ENCODE results near the gene AADAT. TPM values are rescaled to one million over a fixed set of nuclear protein-coding genes. Genes with fewer than 3 reads are reported as not detected.

The AADAT gene
- total and polyA plus RNA-seq, 12 donors = 0.76 to 7.7 (median 2.5) TPM

GRCh38 chr4:170040031-170040680 lies 49.6 kb downstream of the AADAT start:
- no peaks in the 10 kb centered on the region for H3K9me3 ChIP-seq (replicated peaks in 1 of 3)
- WGBS, 4 donors = 77 to 90% (median 84%) methylated on average over 11 to 12 of the region's 12 CpGs
- TF ChIP-seq POLR2A (IDR thresholded peaks at IDR 0.05) = no peak
- TF ChIP-seq CTCF (IDR thresholded peaks at IDR 0.05) = no peak
- H3K27me3 ChIP-seq = no peaks in the 10 kb centered on the region
- H3K4me1 ChIP-seq (replicated peaks in 1 of 2) = no peaks in the 10 kb centered on the region
- no peak overlapping the region for H3K4me3 ChIP-seq
- H3K27ac ChIP-seq = no peak overlapping the region
- H3K36me3 ChIP-seq (replicated peaks in 1 of 2) = no peaks in the 10 kb centered on the region
- intact Hi-C loops (cut with DNase I) = loop anchor here (5.0 to 10.0 kb wide), 2 partner anchors 233 to 425 kb away; partner anchors contain the start of gene NEK1 (in 1 of the 2)
- DNase-seq = no peak

- no peak overlapping the region for H3K27ac ChIP-seq
- no peak overlapping the region for H3K4me3 ChIP-seq
- intact Hi-C loops (cut with DNase I) = no loop called here
- H3K4me1 ChIP-seq (replicated peaks in 1 of 2) = no peaks in the 10 kb centered on the region
- no peak for DNase-seq
- WGBS, 4 donors = 43 to 59% (median 44%) methylated on average over 4 of the region's 4 CpGs
- H3K36me3 ChIP-seq (replicated peaks in 1 of 2) = no peaks in the 10 kb centered on the region
- no peak for TF ChIP-seq POLR2A (IDR thresholded peaks at IDR 0.05)
- no peak for TF ChIP-seq CTCF (IDR thresholded peaks at IDR 0.05)
- H3K27me3 ChIP-seq = no peaks in the 10 kb centered on the region
- H3K9me3 ChIP-seq (replicated peaks in 1 of 3) = no peaks in the 10 kb centered on the region
Observed at GRCh38 chr4:170038769-170039168, 51.0 kb downstream of the AADAT start.

GRCh38 chr4:170038232-170038631 lies 51.5 kb downstream of the AADAT start:
- H3K27me3 ChIP-seq = no peaks in the 10 kb centered on the region
- H3K9me3 ChIP-seq (replicated peaks in 1 of 3) = no peaks in the 10 kb centered on the region
- WGBS, 4 donors = 74 to 82% (median 80%) methylated on average over 7 of the region's 7 CpGs
- TF ChIP-seq CTCF (IDR thresholded peaks at IDR 0.05) (no peak), POLR2A (IDR thresholded peaks at IDR 0.05) (no peak)
- intact Hi-C loops (cut with DNase I) = no loop called here
- H3K4me1 ChIP-seq (replicated peaks in 1 of 2) = no peaks in the 10 kb centered on the region
- H3K4me3 ChIP-seq = no peak overlapping the region
- H3K27ac ChIP-seq = no peak overlapping the region
- no peaks in the 10 kb centered on the region for H3K36me3 ChIP-seq (replicated peaks in 1 of 2)
- DNase-seq = no peak

GRCh38 chr4:170037481-170037880 lies 52.3 kb downstream of the AADAT start:
- TF ChIP-seq CTCF (IDR thresholded peaks at IDR 0.05) = no peak
- TF ChIP-seq POLR2A (IDR thresholded peaks at IDR 0.05) = no peak
- intact Hi-C loops (cut with DNase I) = no loop called here
- Histone ChIP-seq H3K4me3 (no peak overlapping the region), H3K9me3 (replicated peaks in 1 of 3) (no peaks in the 10 kb centered on the region), H3K27ac (no peak overlapping the region), H3K36me3 (replicated peaks in 1 of 2) (no peaks in the 10 kb centered on the region), H3K4me1 (replicated peaks in 1 of 2) (no peaks in the 10 kb centered on the region), H3K27me3 (no peaks in the 10 kb centered on the region)
- no peak for DNase-seq
- WGBS, 4 donors = 66 to 88% (median 71%) methylated on average over 1 of the region's 1 CpG
